DND-41 (cell line): Measurements from ENCODE around the gene ELAC1.
A peak's percentile ranks its signal among the peaks of the same experiment; 100 is the strongest.

ENCODE experiments used
- ATAC-seq: fragments of 200-7000 bp; cut with Tn5 transposase; 3 replicates; pipeline ENCODE4 v1.9.1; 2021; ENCODE audit warnings: low read depth; ENCODE audit not compliant: insufficient read depth
- DNase-seq: peaks from one replicate; pipeline ENCODE4 v3.0.0-alpha.2; 2020
- H2AFZ ChIP-seq: 2 replicates; pipeline ENCODE4 v1.6.0; 2012; ENCODE audit warnings: low read depth, low read length
- H3K27ac ChIP-seq: 2 replicates; pipeline ENCODE4 v1.5.1; 2012; ENCODE audit warnings: low read length, inconsistent platforms
- H3K27me3 ChIP-seq: fragments of 200-600 bp; sonication (generic); 2 replicates; pipeline ENCODE4 v1.6.0; 2012; ENCODE audit warnings: low read length, mild to moderate bottlenecking, inconsistent platforms; ENCODE audit not compliant: insufficient read depth, poor library complexity
- H3K36me3 ChIP-seq: 2 replicates; pipeline ENCODE4 v1.5.1; 2012; ENCODE audit warnings: low read length, inconsistent platforms; ENCODE audit not compliant: insufficient read depth
- H3K4me1 ChIP-seq: 2 replicates; pipeline ENCODE4 v1.5.1; 2012; ENCODE audit warnings: mild to moderate bottlenecking, low read length; ENCODE audit not compliant: insufficient read depth
- H3K4me2 ChIP-seq: 2 replicates; pipeline ENCODE4 v1.6.0; 2012; ENCODE audit warnings: mild to moderate bottlenecking, moderate library complexity, low read length, inconsistent platforms; ENCODE audit not compliant: insufficient read depth
- H3K4me3 ChIP-seq, 2 experiments: fragments of 200-600 bp in 1 of 2; shearing (Covaris generic) in 1 of 2; 2 replicates each; pipeline ENCODE4 v1.5.1; 2012 to 2016; ENCODE audit warnings: inconsistent platforms in 2 of 2, low read length in 2 of 2, mild to moderate bottlenecking in 2 of 2, low read depth in 1 of 2, moderate library complexity in 1 of 2
- H3K79me2 ChIP-seq: 2 replicates; pipeline ENCODE4 v1.6.0; 2012; ENCODE audit warnings: low read length, inconsistent platforms; ENCODE audit not compliant: insufficient read depth
- H3K9ac ChIP-seq: 2 replicates; pipeline ENCODE4 v1.6.0; 2012; ENCODE audit warnings: low read depth, mild to moderate bottlenecking, inconsistent platforms, low read length, moderate library complexity
- H3K9me3 ChIP-seq: 2 replicates; pipeline ENCODE4 v1.5.1; 2012; ENCODE audit warnings: low read length, moderate library complexity, mild to moderate bottlenecking, inconsistent platforms; ENCODE audit not compliant: insufficient read depth, severe bottlenecking
- H4K20me1 ChIP-seq: 2 replicates; pipeline ENCODE4 v1.6.0; 2012; ENCODE audit warnings: low read length; ENCODE audit not compliant: insufficient read depth
- CTCF ChIP-seq: IDR thresholded peaks from 2 replicates; pipeline ENCODE4 v1.5.1; 2012; ENCODE audit warnings: borderline replicate concordance, low read length, moderate library complexity, mild to moderate bottlenecking; ENCODE audit not compliant: poor library complexity, severe bottlenecking; ENCODE audit errors: extremely low read depth
- EZH2 ChIP-seq: IDR thresholded peaks from 3 replicates; pipeline ENCODE4 v1.6.1; 2012; ENCODE audit warnings: borderline replicate concordance, low read depth, mild to moderate bottlenecking, moderate library complexity, low read length, inconsistent platforms; ENCODE audit not compliant: severe bottlenecking

ELAC1 gene

GRCh38 chr18:50967714-50968661, at the start of gene ELAC1:
ELAC1 (plus strand) TSS chr18:50968040; CDS start chr18:50974405, 6,365 bp downstream.
- Histone ChIP-seq H3K4me1 (peaks cover 20% of the 10 kb centered on the region), H3K9me3 (peaks cover 4% of the 10 kb centered on the region), H2AFZ (peak within 1 kb of the TSS; percentile 88), H3K4me3 (peak within 1 kb of the TSS; percentile 53 to 83), H3K27ac (peak within 1 kb of the TSS; percentile 81), H3K79me2 (peaks cover 16% of the 10 kb centered on the region), H3K4me2 (peak within 1 kb of the TSS; percentile 78), H3K27me3 (no peaks in the 10 kb centered on the region), H3K36me3 (no peaks in the 10 kb centered on the region), H3K9ac (peak within 1 kb of the TSS; percentile 96), H4K20me1 (no peaks in the 10 kb centered on the region)
- DNase-seq (peak; percentile 72), ATAC-seq (peak; percentile 91)
- TF ChIP-seq EZH2 = no peak
- TF ChIP-seq CTCF = no peak

- no peaks in the 10 kb centered on the region for H3K27me3 ChIP-seq
- no peak overlapping the region for H3K27ac ChIP-seq
- no peak overlapping the region for H3K4me3 ChIP-seq
- H3K4me1 ChIP-seq = no peaks in the 10 kb centered on the region
- TF ChIP-seq CTCF (no peak), EZH2 (no peak)
- peaks cover 84% of the 10 kb centered on the region for H3K36me3 ChIP-seq
- no peaks in the 10 kb centered on the region for H3K79me2 ChIP-seq
- no peaks in the 10 kb centered on the region for H3K9me3 ChIP-seq
- ATAC-seq = no peak
- no peaks in the 10 kb centered on the region for H4K20me1 ChIP-seq
- no peak overlapping the region for H3K4me2 ChIP-seq
- DNase-seq = no peak
- H2AFZ ChIP-seq = no peak overlapping the region
- no peak overlapping the region for H3K9ac ChIP-seq
Measured at GRCh38 chr18:50918153-50918552, 49.7 kb upstream of the ELAC1 start.

- no peak for ATAC-seq
- Histone ChIP-seq H3K9me3 (peaks cover 10% of the 10 kb centered on the region), H3K9ac (no peak overlapping the region), H3K79me2 (no peaks in the 10 kb centered on the region), H3K27me3 (no peaks in the 10 kb centered on the region), H3K4me3 (no peak overlapping the region), H4K20me1 (no peaks in the 10 kb centered on the region), H2AFZ (no peak overlapping the region), H3K36me3 (peaks cover 85% of the 10 kb centered on the region), H3K4me1 (no peaks in the 10 kb centered on the region), H3K4me2 (no peak overlapping the region), H3K27ac (no peak overlapping the region)
- TF ChIP-seq CTCF = no peak
- no peak for TF ChIP-seq EZH2
- no peak for DNase-seq
Measured at GRCh38 chr18:50924372-50924771, 43.5 kb upstream of the ELAC1 start.
